GM12878 (cell line): Measurements from ENCODE around the gene KDM2A. TPM values are rescaled to one million over a fixed set of nuclear protein-coding genes. Genes with fewer than 3 reads are reported as not detected.

Experiments used
- MYC ChIP-seq: IDR thresholded peaks from 2 replicates; pipeline ENCODE4 v1.6.1; 2011; ENCODE audit warnings: mild to moderate bottlenecking, low read length, moderate library complexity, inconsistent platforms; ENCODE audit not compliant: insufficient read depth, insufficient replicate concordance, insufficient read length, severe bottlenecking
- NFIC ChIP-seq: IDR thresholded peaks from 2 replicates; pipeline ENCODE4 v1.6.1; 2012; ENCODE audit warnings: low read depth, mild to moderate bottlenecking, inconsistent platforms, low read length, moderate library complexity
- NKRF ChIP-seq: fragments of 450-650 bp; conservative IDR thresholded peaks from 2 replicates; pipeline ENCODE4 v1.6.1; 2017; ENCODE audit warnings: mild to moderate bottlenecking, moderate library complexity
- PRDM15 ChIP-seq: fragments of 450-650 bp; formaldehyde crosslinking; IDR thresholded peaks from 2 replicates; pipeline ENCODE4 v1.4.0; 2020; ENCODE audit warnings: mild to moderate bottlenecking, moderate library complexity
- ZBTB33 ChIP-seq: fragments of 450-650 bp; IDR thresholded peaks from 2 replicates; pipeline ENCODE4 v1.6.1; 2017; ENCODE audit warnings: mild to moderate bottlenecking
- polyA plus RNA-seq, 11 experiments: library from polyadenylated mRNA; depleted of rRNA in 4 of 11; unstranded in 6 of 11; stranded (reverse) in 5 of 11; fragments of >200 nt; fragmentation: Nextera tagmentation in 4 of 11; fragmentation: Illumina TruSeq in 1 of 11; extraction: Ambion mirVana in 4 of 11; extraction: Trizol in 1 of 11; gene quantifications; 1 replicate in 1 of 11; 2 replicates in 10 of 11; pipeline versions ENCODE4 v1.2.1 to v1.2.3, GENCODE V29; 2011 to 2016; ENCODE audit warnings: inconsistent platforms in 2 of 11, missing spikeins in 2 of 11, low read depth in 1 of 11
- total RNA-seq, 4 experiments: library from RNA; depleted of rRNA in 3 of 4; stranded (reverse); fragments of >200 nt in 3 of 4; fragmentation: Illumina TruSeq in 1 of 4; extraction: Trizol in 1 of 4; gene quantifications; 2 replicates each; pipeline versions ENCODE4 v1.2.1 to v1.2.3, GENCODE V29; 2013 to 2021

The KDM2A gene
- total and polyA plus RNA-seq, 10 of the 15 experiments (the other 5 are each of a cell fraction or from before 2014, with no cell fraction given) = 10.5 to 69.3 (median 41.6) TPM

- TF ChIP-seq ZBTB33 (no peak), NKRF (no peak), NFIC (peak; percentile 60; the same call in 1 of the 2 replicates), PRDM15 (CRISPR knock-in tag) (no peak), MYC (no peak)
Observed at GRCh38 chr11:67160872-67161783, 42.1 kb downstream of the KDM2A start (continued).
